ENCODE measurements around the gene ARRB1. TPM values are rescaled to one million over a fixed set of nuclear protein-coding genes. Genes with fewer than 3 reads are reported as not detected.
A peak's percentile ranks its signal among the peaks of the same experiment; 100 is the strongest.

The ARRB1 gene
- total and polyA plus RNA-seq, 2 of the 13 experiments (the other 11 are each of a cell fraction or from before 2014, with no cell fraction given): 22.5 to 35.7 TPM

- TF ChIP-seq ZNF687 (CRISPR knock-in tag; IDR thresholded peaks at IDR 0.05): peak; percentile 94
- TF ChIP-seq ZNF12 (CRISPR knock-in tag; IDR thresholded peaks at IDR 0.05): no peak
- no peak for TF ChIP-seq ZBTB39 (CRISPR knock-in tag; IDR thresholded peaks at IDR 0.05)
- TF ChIP-seq NR1H2 (CRISPR knock-in tag; IDR thresholded peaks at IDR 0.05; ENCODE audit: borderline replicate concordance, low read depth): 0 out of 2 replicates have a peak, but pooled peaks have one; percentile 51
- peak; percentile 90 for TF ChIP-seq HNRNPL (IDR thresholded peaks at IDR 0.05; ENCODE audit: low read depth, low read length)
- no peak for TF ChIP-seq ZBTB1 (CRISPR knock-in tag; IDR thresholded peaks at IDR 0.05; ENCODE audit: borderline replicate concordance)
- peak; percentile 90 for TF ChIP-seq ZNF704 (CRISPR knock-in tag; IDR thresholded peaks at IDR 0.05; ENCODE audit: borderline replicate concordance)
- 0 out of 2 replicates have a peak, but pooled peaks have one; percentile 60 for TF ChIP-seq KLF13 (CRISPR knock-in tag; IDR thresholded peaks at IDR 0.05)
- TF ChIP-seq FOXO4 (CRISPR knock-in tag; conservative IDR thresholded peaks at IDR 0.05): no peak
- TF ChIP-seq ZMYM3 (CRISPR knock-in tag; IDR thresholded peaks at IDR 0.05): peak; percentile 29; the same call in 1 of the 2 replicates
- peak; percentile 97 for TF ChIP-seq IRF2 (CRISPR knock-in tag; IDR thresholded peaks at IDR 0.05)
- peak; percentile 74 for TF ChIP-seq TBL1XR1 (IDR thresholded peaks at IDR 0.05; ENCODE audit: borderline replicate concordance, low read length, partially characterized antibody)
- no peak; the same call in 1 of the 2 replicates for TF ChIP-seq ZNF619 (CRISPR knock-in tag; IDR thresholded peaks at IDR 0.05)
- TF ChIP-seq ZBTB10 (CRISPR knock-in tag; IDR thresholded peaks at IDR 0.05; ENCODE audit: borderline replicate concordance): peak; percentile 73; the same call in 1 of the 2 replicates
- 0 out of 2 replicates have a peak, but pooled peaks have one; percentile 58 for TF ChIP-seq MLX (CRISPR knock-in tag; IDR thresholded peaks at IDR 0.05)
Measured at GRCh38 chr11:75399344-75400145, 48.1 kb upstream of the ARRB1 start, which contains the start of gene RPS3 (continued).
